ENCODE data around the gene SP1.

Gene SP1

GRCh38 chr12:53451661-53452158 is 71.7 kb downstream of the SP1 start, which contains the start of gene PCBP2:
PCBP2 (plus strand) TSS chr12:53452102; CDS start chr12:53454801, 2,699 bp downstream.
- DNase-seq (ENCODE audit: low read depth), result peak; percentile 100

GRCh38 chr12:53452159-53453077 is 72.4 kb downstream of the SP1 start:
- DNase-seq (ENCODE audit: low read depth), result peak; percentile 89

- no peak for DNase-seq (ENCODE audit: low read depth)
Observed at GRCh38 chr12:53453953-53454640, 74.1 kb downstream of the SP1 start.

GRCh38 chr12:53454707-53455106 is 74.7 kb downstream of the SP1 start:
- DNase-seq (ENCODE audit: low read depth), result no peak

GRCh38 chr12:53456654-53457366 is 76.8 kb downstream of the SP1 start:
- no peak for DNase-seq (ENCODE audit: low read depth)

- DNase-seq (ENCODE audit: low read depth), result no peak
Observed at GRCh38 chr12:53459097-53459496, 79.1 kb downstream of the SP1 start.

- DNase-seq (ENCODE audit: low read depth), result no peak
Observed at GRCh38 chr12:53461059-53461458, 81.1 kb downstream of the SP1 start.

GRCh38 chr12:53461591-53461990 is 81.6 kb downstream of the SP1 start:
- no peak for DNase-seq (ENCODE audit: low read depth)

- no peak for DNase-seq (ENCODE audit: low read depth)
Observed at GRCh38 chr12:53462935-53463334, 83.0 kb downstream of the SP1 start.

GRCh38 chr12:53463802-53464560 is 84.0 kb downstream of the SP1 start:
- no peak for DNase-seq (ENCODE audit: low read depth)

- DNase-seq (ENCODE audit: low read depth), result no peak
Observed at GRCh38 chr12:53464685-53465418, 84.9 kb downstream of the SP1 start.

- DNase-seq (ENCODE audit: low read depth), result no peak
Observed at GRCh38 chr12:53465679-53466078, 85.7 kb downstream of the SP1 start.

Data from iris pigment epithelial cell (primary cell).